GM19324 (cell line): ENCODE results near the gene ARHGAP22.
A peak's percentile ranks its signal among the peaks of the same experiment; 100 is the strongest.
"Not testable (repeated sequence)": the region's sequence is repeated elsewhere in the genome, so short reads cannot be mapped to it uniquely, and the experiment has no call there.

Source experiments
- ATAC-seq: cut with Tn5 transposase; IDR thresholded peaks from one replicate; pipeline ENCODE4 v1.9.1; 2021; ENCODE audit warnings: mild to moderate bottlenecking, moderate library complexity; ENCODE audit not compliant: unreplicated experiment, low FRiP score

The ARHGAP22 gene

GRCh38 chr10:48604991-48605508 lies at the start of gene ARHGAP22:
ARHGAP22 (minus strand) TSS chr10:48605073; CDS start chr10:48604796, 277 bp downstream.
- ATAC-seq: peak; percentile 48

- ATAC-seq: no peak
Measured at GRCh38 chr10:48653944-48654698, 49.2 kb upstream of the ARHGAP22 start.

DNA sequence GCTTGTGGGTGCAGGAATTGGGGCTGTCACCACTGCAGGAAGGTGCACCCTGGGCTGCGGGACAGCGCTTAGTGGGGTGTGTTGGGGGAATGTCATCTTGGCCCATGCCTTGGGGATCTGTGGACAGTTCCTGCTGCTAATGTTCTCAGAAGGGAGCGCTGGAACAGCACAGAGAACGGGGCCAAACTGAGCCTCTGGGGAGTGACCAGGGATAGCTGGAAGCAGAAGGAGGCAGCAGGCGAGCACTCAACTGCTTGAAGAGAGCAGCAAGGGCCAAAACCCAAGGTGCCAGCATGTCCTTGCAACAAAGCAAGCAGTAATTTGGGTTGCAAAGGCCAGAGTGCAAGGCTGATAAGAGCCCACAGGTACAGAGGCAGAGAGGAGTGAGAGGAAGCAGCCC lies 48.5 kb upstream of the ARHGAP22 start:
- no peak for ATAC-seq

DNA sequence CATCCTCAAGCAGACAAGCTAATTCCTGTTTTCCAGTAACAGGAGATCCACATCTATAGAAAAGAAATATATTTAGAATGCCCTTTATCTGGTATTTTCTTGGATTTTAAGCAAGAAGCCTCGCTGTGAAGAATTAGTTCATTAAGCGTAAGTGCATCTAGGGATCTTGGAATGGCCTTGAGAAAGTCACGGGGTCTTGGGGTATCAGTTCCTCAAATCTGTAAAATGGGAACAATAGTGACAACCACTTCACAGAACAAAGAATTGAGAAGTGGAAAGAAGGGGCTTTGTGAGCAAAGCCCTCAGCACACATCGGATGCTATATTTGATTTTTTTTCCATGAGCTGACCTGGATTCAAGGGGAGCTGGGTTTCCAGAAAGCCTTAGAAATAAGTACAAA lies 47.5 kb upstream of the ARHGAP22 start:
- ATAC-seq: no peak

GRCh38 chr10:48651839-48652238 lies 47.0 kb upstream of the ARHGAP22 start:
- no peak for ATAC-seq

- ATAC-seq: no peak
Measured at GRCh38 chr10:48651293-48651692, 46.4 kb upstream of the ARHGAP22 start.

DNA sequence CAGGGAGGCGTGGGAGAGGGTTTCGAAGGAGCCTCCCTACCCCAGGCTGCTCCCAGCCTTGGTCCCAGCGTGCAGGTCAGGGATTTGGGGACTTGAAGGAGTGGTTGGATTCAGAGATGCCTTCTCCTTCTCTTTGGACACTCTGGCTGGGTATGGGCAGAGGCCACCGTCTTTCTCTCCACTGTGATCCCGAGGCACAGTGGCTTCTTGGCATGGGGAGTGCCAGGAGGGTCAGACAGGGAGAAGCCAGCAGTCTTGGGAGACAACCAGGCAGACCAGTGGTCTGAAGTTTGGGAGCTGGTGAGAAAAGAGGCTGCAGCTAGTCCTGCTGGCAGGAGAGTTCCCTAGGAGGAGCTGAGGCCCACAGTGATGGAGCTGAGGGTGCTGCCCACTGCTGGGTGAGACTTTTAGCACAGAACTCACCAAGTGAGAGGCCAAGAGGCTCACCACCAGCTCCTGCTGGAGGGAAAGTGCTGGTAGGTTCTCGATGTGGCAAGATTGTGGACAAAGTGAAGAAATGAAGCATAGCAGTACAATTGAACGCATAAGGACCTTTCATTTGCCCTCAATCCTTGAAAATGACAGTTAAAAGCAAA lies 44.6 kb upstream of the ARHGAP22 start:
- no peak for ATAC-seq

DNA sequence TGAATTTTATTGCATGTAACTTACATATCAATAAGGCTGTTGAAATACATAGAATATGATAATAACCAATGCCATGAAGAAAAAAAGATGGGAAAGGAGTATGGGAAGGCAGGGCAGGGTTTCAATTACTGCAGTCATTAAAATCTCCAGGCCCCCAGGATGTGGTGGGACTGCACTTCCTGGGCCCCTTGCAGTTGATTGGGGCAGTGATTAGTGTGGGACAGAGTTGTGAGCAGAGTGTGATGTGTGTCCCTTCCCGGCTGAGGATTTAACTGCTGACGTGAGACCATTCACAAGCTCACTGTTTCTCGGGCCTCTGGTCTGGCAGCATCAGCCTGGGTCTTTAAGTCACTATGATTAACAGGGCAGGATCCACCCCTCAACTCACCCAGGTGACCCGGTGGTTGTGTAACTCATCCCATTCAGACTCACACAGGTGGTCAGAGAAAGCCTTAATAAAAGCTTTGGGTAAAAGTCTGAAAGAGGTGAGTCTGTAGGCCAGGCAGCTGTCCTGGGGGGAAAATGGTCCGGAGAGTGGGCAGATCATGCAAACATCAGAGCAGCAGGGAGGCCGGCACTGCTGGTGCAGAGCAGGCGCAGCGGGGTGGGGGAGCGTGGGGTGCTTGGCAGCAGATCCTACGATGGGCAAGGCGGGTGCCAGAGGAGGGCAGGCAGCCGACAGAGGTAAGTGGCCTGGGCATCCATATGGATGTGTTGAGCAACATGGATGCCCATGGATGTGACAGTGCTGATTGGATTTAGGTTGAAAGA lies 43.5 kb upstream of the ARHGAP22 start:
- ATAC-seq: no peak

DNA sequence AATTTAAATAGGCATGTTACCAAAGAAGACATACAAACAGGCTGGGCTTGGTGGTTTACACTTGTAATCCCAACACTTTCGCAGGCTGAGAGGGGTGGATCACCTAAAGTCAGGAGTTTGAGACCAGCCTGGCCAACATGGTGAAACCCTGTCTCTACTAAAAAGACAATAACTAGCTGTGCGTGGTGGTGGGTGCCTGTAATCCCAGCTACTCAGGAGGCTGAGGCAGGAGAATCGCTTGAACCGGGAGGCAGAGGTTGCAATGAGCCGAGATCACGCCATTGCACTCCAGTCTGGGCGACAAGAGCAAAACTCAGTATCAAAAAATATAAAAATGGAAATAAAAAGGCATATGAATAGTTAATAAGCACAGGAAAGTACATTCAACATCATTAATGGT lies 42.2 kb upstream of the ARHGAP22 start:
- ATAC-seq: not testable (repeated sequence)

- no peak for ATAC-seq
Measured at GRCh38 chr10:48645600-48645999, 40.7 kb upstream of the ARHGAP22 start.

- not testable (repeated sequence) for ATAC-seq
Measured at GRCh38 chr10:48641099-48641690, 36.3 kb upstream of the ARHGAP22 start.

DNA sequence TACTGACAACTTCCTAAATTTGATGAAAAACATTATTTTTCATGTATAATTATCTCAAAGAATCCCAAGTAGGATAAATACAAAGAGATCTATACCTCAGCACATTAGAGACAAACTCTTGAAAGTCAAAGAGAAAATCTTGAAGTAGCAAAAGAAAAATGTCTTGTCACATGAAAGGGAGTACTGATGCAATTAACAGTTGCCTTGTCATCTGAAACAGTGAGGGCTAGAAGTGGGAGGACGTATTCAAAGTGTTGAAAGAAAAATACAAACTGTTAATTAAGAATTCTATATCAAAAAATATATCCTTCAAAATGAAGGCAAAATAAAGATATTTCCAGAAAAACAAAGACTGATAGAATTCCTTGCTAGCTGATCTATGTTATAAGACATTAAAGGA lies 35.5 kb upstream of the ARHGAP22 start:
- no peak for ATAC-seq

- ATAC-seq: no peak
Measured at GRCh38 chr10:48639632-48640031, 34.8 kb upstream of the ARHGAP22 start.

DNA sequence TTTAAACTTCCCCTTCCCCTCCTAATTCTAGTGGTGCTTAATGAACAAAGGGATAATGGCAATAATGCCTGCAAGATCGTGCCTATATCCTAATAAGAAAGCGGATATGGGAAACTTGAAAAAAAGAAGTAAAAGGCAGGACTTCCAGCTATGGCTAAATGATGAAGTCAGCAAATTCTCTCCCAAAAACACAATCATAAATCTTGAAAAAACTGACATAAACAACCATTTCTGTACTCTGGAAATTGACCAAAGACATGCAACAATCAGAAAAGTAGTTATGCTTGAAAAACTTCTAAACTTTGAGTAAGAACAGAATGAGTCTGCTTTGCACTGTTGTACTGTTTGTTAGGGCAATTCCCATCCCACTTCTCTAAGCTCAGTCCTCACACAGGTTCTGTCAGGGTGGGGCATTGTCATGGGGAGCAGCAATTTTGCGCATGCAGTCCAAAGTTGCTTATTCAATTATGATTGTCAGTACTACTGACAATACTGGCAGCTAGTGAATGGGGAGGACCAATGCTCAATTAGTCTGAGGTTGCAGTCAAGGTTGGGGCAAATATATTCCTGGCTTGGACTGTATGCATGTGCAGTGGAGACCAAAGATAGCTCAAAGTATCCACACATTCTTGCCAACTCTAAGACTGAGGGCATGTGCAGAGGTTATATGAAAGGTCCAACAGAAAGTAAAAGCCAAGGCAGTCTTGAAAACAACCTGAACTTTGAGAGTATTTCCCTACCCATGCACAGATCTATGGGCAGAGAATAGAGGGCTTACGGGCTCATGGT lies 34.1 kb upstream of the ARHGAP22 start:
- no peak for ATAC-seq

DNA sequence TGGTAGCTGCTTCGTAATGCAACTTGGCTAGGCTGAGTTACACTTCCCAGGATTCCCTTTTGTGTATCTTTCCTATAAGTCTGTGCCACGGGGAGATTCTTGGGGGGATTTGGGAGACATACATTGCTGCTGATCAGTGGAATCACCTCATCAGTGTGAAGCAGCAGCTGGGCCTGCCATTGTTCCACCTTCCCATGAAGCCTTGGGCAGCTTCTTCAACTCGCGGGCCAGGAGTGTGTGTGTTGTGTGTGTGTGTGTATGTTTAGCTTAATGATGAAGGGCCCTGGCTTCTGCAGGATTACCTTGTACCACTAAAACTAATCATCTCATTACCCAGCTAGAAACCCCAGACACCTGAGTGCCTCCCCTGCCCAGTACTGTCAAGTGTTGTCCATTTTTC lies 33.3 kb upstream of the ARHGAP22 start:
- no peak for ATAC-seq

DNA sequence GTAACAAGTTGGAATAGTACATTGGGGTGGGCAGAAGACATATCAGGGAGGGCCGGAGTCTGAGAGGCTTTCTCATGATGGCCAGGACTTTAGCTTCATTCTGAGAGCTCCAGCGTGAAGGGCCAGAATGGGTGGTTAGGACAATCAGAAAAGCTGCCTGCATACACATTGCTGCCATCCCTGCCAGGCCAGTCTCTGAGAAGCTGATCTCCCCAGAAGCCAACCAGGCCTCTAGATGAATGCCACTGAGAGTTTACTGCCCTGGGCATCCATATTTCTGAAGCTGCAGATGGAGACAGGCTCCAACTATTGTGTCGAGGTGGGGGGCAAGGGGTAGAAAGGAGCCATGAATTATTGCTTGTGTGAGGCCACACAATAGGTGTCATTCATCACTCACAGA lies 32.0 kb upstream of the ARHGAP22 start:
- ATAC-seq: no peak

GRCh38 chr10:48636231-48636630 lies 31.4 kb upstream of the ARHGAP22 start:
- ATAC-seq: no peak

DNA sequence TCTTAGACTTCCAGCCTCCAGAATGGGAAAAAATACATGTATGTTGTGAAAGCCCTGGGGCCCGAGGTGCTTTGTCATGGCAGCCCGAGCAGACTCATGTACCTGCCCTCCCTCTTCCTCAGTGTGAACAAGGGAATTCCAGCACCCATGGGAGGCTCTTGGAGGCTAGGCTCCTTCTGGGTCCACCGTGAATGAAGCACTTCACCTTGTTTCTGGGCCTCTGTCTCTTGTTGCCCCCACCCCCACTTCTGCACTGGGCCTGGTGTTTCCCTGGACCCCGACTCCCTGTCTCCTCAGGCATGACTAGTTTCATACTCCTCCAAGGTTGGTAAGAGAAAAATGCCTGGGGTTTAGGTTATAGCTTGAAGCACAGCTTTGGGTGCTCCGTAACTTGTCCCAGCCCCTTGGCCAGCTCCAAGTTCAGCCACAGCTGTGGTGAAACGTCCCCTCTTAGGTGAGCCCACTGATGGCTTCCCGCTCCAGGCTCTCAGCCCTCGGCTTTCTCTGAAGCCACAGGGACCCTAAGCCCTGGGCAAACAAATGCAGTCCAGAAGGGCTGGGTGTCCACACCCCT lies 30.2 kb upstream of the ARHGAP22 start:
- ATAC-seq: no peak

DNA sequence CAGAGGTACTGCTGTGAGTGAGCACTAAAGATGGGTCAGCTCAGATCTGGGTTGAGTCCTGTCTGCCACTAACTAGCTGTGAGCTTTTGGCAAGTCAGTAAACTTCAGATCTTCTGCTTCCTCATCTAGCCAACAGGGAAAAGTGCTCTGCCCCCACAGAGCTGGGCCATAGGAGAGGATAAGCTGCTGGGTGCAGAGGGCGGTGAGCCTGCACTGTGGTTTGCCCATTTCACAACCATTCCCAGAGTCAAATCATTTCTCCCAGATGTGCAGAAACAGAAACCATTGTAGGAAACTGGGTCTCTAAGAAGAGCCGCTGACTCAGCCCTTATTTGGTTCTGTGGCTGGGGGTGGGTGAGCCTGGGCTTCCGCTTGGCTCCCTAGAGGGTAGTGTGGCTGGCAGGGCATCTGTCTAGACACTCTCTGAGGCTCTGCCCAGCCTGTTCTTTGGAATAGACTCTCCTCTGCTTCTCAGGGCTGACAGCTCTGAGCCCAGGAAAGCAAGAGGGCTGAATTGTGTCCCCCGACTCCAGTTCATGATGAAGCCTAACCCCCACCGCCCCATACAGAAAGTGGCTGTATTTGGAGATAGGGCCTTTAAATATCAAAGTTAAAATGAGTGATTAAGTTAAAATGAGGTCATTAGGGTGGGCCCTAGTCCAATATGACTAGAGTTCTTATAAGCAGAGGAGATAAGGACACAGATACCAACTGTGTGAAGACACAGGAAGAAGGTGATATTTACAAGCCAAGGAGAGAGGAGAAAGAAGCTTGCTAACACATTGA lies 29.5 kb upstream of the ARHGAP22 start:
- peak; percentile 95 for ATAC-seq
